Fibroblast of gingiva (primary cell): ENCODE data around the gene CHMP6.
A peak's percentile ranks its signal among the peaks of the same experiment; 100 is the strongest.

ENCODE experiments used
- DNase-seq: peaks from one replicate; pipeline ENCODE4 v3.0.0-alpha.2; 2011; ENCODE audit warnings: low read depth

CHMP6 gene

DNA sequence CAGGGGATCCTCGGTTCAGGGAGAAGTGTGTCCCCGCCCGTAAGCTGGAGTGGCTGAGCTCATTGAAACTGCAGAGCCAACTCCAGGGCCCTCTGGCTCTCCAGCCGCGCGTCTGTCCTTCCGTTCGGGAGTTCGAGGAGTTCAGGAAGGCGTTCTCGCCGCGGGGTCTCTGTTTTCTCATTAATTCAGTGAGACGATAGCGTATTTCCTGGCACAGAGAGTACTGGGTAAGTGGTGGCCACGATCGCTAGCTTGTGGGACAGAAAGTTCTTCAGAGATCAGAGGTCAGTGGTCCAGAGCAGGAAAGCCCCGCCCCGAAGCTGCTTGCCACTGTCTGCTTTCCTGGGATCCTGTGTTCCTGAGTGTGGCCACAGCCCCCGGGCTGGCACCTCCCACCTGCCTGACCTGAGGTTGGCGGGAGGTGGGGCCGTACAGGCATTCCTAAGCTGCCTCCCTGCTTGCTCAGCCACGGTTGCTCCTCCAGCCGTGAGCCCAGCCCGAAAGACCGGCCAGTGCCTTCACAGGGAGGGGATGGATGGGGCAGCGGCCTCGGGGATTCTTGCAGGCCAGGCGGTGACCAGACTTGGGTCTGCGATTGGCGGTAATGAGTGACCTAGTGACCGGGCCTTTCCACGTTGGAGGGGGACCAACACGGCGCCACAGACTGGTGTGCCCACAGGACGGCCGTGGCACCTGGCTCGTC lies 52.2 kb downstream of the CHMP6 start:
- no peak for DNase-seq

DNA sequence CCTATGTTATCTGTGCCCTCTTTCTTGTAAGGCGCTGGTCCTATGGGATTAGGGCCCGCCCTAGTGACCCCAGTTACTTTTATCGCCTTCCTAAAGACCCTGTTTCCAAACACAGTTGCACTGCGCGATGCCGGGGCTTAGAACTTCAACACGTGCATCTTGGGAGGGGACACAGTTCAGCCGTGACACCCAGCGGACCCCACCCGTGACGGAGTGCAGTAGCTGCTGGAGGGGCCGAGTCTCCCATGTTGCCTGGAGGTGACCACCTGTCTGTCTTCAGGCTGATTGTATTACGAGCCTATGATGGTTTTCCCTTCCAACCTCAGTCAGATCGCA lies 52.8 kb downstream of the CHMP6 start:
- DNase-seq: no peak

DNA sequence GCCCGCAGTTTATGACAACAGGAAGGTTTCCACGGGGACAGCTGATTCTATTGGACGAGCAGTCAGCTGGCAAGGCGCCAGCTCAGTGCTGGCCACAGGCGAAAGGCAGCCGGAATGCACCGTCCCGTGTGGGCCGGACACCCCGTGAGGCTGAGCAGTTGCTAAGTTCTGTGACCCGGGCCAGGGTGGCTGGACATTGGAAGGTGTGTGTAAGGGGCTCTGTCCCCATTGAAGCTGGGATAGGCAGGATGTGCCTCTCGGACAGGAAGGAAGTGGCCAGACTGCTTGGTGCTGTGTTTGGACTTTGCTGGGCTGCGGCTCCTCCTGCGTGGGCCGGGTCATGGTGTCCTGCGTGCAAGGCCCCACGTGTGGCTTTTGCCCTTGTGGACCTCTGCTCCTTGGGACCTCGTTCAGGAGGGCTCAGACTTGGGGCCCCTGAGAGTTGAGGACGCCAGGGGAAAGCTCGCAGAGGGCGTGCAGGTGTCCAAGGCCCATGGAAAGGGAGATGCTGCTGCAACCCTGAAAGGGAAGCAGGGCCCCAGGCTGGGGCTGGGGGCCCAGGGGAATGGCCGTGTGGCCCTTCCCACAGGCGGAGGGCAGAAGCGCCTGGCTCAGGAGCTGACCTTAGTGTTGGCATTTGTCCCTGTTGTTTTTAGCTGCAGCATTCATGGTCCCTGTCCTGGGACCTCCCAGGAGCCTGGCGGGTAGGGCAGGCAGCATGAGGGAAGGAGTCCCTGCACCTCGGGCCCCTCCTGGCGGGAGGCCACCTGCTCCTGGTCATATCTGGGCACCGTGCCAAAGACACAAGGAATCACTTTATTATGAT lies 53.3 kb downstream of the CHMP6 start:
- DNase-seq: peak; percentile 63

DNA sequence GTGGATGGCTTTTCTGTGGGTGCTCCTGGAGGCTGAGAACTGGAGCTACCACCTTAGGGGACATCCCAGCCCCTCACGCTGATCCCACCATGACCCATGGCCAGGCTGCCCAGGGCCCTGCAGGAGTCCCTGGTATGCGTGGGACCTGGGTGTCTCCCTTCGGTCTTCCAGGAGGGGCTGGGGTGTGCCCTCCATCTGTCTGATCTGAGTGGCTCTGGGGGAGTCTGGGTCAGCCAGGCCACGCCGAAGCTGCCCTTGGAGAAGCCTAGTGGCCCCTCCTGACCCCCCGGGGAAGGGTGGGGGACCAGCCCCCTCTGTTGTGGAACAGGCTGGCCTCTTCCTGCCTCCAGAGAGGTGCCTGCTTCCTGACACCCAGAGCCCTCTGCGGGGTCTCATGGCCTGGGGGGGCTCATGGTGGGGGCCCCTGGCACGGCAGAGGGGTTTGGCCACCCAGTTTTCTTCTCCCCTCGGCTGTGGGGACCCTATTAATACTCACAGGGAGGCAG lies 54.0 kb downstream of the CHMP6 start:
- DNase-seq: no peak

DNA sequence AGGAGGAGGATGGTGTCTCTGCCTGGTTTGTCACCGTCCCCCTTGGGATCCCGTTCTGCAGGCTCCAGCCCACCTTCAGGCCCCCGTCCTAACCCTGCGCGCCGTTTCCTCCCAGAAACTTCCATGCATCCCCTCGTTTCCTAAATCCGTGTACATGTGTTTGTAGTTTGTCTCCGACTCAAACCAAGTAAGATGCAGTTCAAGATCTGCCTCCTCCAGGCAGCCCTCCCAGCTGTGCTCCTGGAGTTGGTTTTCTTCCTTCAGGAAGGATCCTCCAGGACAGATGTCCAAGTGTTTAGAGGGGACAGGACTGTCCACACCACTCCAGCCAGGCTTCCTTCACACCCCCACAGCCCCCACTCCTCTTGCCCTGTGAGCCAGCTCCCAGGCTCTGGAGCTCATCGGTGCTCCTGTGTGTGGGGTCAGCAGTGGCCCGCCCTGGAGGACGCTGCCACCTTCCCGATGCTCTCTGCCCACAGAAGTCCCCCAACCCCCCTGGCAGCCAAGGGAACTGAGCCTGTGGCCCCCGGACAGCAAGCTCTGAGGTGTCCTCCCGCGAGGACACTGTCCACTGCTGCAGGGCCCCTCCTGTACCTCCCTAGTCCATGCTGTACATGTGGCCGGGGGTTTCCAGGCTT lies 54.6 kb downstream of the CHMP6 start:
- no peak for DNase-seq

DNA sequence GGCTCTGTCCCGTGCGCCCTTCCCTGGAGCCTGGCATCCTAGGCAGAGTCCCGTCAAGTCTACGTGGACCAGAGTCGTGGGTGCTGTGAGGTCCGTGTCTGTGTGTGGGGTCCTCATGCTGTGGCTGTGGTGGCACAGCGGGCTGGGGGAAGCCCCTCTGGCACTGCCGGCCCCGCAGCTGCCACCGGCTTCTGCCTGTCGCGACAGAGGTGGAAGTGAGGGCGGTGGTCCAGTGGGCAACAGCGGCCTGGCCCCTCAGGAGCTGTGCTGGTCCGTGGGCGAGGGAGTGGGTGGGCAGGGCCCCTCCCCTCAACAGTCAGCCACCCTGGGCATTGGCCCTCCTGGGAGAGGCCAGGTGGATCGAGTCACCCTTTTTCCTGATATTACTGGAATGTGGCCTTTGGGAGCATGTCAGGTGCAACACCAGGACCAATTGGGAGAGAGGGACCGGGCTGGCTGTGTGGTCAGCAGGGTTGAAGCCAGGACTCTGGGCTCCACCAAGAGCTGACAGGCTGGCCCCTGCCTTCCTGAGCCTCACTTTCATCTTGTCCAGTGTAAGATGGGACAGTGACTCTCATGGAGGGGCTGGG lies 55.2 kb downstream of the CHMP6 start:
- DNase-seq: no peak

DNA sequence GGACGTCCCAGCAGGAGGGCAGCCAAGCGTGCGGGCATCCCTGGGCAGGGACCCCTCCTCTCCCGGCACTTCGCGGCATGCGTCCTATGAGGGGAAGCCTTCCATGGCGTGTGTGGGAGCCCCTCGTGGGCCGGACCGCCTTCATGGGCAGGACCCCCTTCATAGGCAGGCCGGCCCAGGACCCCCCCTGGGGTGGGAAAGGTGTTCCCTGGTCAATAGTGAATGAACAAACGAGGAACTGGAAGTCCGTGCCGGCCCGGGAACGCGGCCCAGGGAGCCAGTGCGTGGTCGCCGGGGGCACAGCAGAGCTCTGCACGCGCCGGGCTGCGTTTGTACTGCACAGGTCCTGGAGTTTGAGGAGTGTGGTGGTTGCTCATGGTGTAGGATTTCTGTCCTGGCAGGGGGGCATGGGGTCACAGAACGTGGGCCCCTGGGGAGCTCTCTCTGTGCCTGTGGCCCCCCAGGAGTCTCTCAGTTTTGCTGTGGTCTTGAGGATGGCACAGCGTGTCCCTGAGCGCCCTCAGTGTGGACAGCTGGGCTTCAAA lies 57.3 kb downstream of the CHMP6 start:
- no peak for DNase-seq

DNA sequence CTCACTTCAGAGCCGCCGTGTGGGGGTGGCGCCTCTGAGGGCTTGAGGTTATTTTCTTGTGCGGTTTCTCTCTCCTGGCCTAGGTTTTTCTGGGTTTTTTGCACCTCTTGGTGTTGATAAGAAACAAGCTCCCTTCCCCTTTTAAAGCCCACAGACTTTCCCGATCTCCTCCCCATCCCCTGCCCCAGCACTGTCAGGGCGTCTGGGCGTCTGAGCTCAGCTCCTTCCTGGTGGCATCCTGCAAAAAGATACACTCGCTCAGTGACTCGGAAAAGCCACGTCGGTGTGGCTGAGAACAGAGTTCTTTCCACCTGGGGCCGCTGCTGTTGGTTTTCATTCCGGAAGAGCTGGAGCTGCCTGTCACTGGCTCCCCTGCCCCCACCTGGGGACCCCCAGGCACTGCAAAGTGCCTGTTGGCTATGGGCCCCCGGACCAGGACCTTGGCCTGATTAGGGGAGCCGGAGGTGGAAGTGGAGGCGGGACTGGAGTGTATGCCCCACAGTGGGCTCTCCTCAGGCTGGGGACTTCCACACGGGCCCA lies 57.8 kb downstream of the CHMP6 start:
- no peak for DNase-seq
